Loucy (cell line): Measurements from ENCODE around the gene CDH26.

Experiments used
- H2AFZ ChIP-seq: fragments of 200-600 bp; sonication (generic); 2 replicates; pipeline ENCODE4 v1.6.0; 2016; ENCODE audit warnings: antibody characterized with exemption, mild to moderate bottlenecking, low read length, moderate library complexity
- H3F3A ChIP-seq: fragments of 200-600 bp; 2 replicates; pipeline ENCODE4 v1.6.0; 2016; ENCODE audit warnings: antibody characterized with exemption, low read depth, mild to moderate bottlenecking
- H3K27me3 ChIP-seq: fragments of 200-600 bp; sonication (generic); 2 replicates; pipeline ENCODE4 v1.6.1; 2014; ENCODE audit warnings: low read length, mild to moderate bottlenecking; ENCODE audit not compliant: insufficient read depth, poor library complexity, severe bottlenecking
- H3K36me3 ChIP-seq: fragments of 200-600 bp; sonication (generic); 2 replicates; pipeline ENCODE4 v1.6.1; 2016; ENCODE audit warnings: low read length; ENCODE audit not compliant: insufficient read depth
- H3K4me1 ChIP-seq: fragments of 200-600 bp; sonication (generic); 2 replicates; pipeline ENCODE4 v1.5.1; 2014; ENCODE audit warnings: low read length, mild to moderate bottlenecking; ENCODE audit not compliant: insufficient read depth, poor library complexity, severe bottlenecking
- H3K4me2 ChIP-seq: fragments of 200-600 bp; sonication (generic); 2 replicates; pipeline ENCODE4 v1.6.0; 2014; ENCODE audit warnings: antibody characterized with exemption, low read length, low read depth, mild to moderate bottlenecking; ENCODE audit not compliant: poor library complexity, severe bottlenecking
- H3K4me3 ChIP-seq: fragments of 200-600 bp; sonication (generic); 2 replicates; pipeline ENCODE4 v1.5.1; 2014; ENCODE audit warnings: low read length, mild to moderate bottlenecking, mixed read lengths; ENCODE audit not compliant: poor library complexity, severe bottlenecking
- H3K79me2 ChIP-seq: fragments of 200-600 bp; sonication (generic); 2 replicates; pipeline ENCODE4 v1.6.1; 2014; ENCODE audit warnings: low read length; ENCODE audit not compliant: insufficient read depth
- H3K9ac ChIP-seq: fragments of 200-600 bp; sonication (generic); 2 replicates; pipeline ENCODE4 v1.6.0; 2014; ENCODE audit warnings: mild to moderate bottlenecking, low read depth, low read length, moderate library complexity; ENCODE audit not compliant: poor library complexity, severe bottlenecking
- H3K9me2 ChIP-seq: fragments of 200-600 bp; sonication (generic); replicated peaks from 2 replicates; pipeline ENCODE4 v1.6.1; 2016; ENCODE audit warnings: low read depth, low read length, mixed read lengths
- H3K9me3 ChIP-seq: fragments of 200-600 bp; sonication (generic); 2 replicates; pipeline ENCODE4 v1.6.1; 2014; ENCODE audit warnings: mild to moderate bottlenecking, antibody characterized with exemption, low read length, low read depth; ENCODE audit not compliant: insufficient read depth
- H4K20me1 ChIP-seq: fragments of 200-600 bp; sonication (generic); 2 replicates; pipeline ENCODE4 v1.6.0; 2014; ENCODE audit warnings: antibody characterized with exemption, low read length, mild to moderate bottlenecking; ENCODE audit not compliant: insufficient read depth, poor library complexity, severe bottlenecking
- EZH2phosphoT487 ChIP-seq: fragments of 200-600 bp; IDR thresholded peaks from 2 replicates; pipeline ENCODE4 v1.6.1; 2018; ENCODE audit warnings: antibody characterized with exemption, mild to moderate bottlenecking, moderate library complexity, borderline replicate concordance
- TF ChIP-seq, protein P1 (sequence below): fragments of 200-600 bp; sonication (generic); conservative IDR thresholded peaks from 2 replicates; pipeline ENCODE4 v1.5.1; 2014; ENCODE audit warnings: mild to moderate bottlenecking, antibody characterized with exemption, low read length

Gene CDH26

GRCh38 chr20:59962155-59962554 is 3.9 kb downstream of the CDH26 start:
- Histone ChIP-seq H4K20me1 (no peaks in the 10 kb centered on the region), H3K36me3 (no peaks in the 10 kb centered on the region), H3K9me3 (no peaks in the 10 kb centered on the region), H3F3A (no peaks in the 10 kb centered on the region), H3K4me1 (no peaks in the 10 kb centered on the region), H3K27me3 (no peaks in the 10 kb centered on the region), H3K4me3 (no peak overlapping the region), H2AFZ (no peak overlapping the region), H3K9ac (no peak overlapping the region), H3K9me2 (no peaks in the 10 kb centered on the region), H3K4me2 (no peak overlapping the region), H3K79me2 (no peaks in the 10 kb centered on the region)
- no peak for TF ChIP-seq EZH2phosphoT487
- TF ChIP-seq, protein P1, sequence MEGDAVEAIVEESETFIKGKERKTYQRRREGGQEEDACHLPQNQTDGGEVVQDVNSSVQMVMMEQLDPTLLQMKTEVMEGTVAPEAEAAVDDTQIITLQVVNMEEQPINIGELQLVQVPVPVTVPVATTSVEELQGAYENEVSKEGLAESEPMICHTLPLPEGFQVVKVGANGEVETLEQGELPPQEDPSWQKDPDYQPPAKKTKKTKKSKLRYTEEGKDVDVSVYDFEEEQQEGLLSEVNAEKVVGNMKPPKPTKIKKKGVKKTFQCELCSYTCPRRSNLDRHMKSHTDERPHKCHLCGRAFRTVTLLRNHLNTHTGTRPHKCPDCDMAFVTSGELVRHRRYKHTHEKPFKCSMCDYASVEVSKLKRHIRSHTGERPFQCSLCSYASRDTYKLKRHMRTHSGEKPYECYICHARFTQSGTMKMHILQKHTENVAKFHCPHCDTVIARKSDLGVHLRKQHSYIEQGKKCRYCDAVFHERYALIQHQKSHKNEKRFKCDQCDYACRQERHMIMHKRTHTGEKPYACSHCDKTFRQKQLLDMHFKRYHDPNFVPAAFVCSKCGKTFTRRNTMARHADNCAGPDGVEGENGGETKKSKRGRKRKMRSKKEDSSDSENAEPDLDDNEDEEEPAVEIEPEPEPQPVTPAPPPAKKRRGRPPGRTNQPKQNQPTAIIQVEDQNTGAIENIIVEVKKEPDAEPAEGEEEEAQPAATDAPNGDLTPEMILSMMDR, result no peak

DNA sequence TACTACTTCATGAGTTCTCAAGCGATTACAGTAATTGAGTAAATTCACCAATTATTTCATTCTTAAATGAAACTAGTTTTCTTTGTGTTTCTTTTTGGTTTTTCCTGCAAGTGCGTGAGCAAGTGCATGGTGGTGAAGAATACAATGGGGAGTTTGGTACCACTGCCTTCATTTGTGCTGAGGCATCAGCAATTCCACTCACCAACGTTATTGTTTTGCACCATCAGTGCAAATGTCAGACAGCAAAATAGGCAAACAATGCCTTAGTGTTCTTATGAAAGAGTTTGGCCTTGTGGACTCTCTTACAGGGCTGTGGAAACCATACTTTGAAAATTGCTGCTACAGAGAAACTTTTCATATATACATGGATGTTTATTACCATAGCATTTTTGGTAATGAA is 8.2 kb downstream of the CDH26 start:
- Histone ChIP-seq H3K36me3 (no peaks in the 10 kb centered on the region), H3K27me3 (no peaks in the 10 kb centered on the region), H4K20me1 (no peaks in the 10 kb centered on the region), H3K79me2 (no peaks in the 10 kb centered on the region), H3K4me3 (no peak overlapping the region), H3K9me3 (no peaks in the 10 kb centered on the region), H3K4me2 (no peak overlapping the region), H3F3A (no peaks in the 10 kb centered on the region), H3K4me1 (no peaks in the 10 kb centered on the region), H3K9ac (no peak overlapping the region), H2AFZ (no peak overlapping the region), H3K9me2 (no peaks in the 10 kb centered on the region)
- TF ChIP-seq EZH2phosphoT487, result no peak
- TF ChIP-seq, protein P1, result no peak

DNA sequence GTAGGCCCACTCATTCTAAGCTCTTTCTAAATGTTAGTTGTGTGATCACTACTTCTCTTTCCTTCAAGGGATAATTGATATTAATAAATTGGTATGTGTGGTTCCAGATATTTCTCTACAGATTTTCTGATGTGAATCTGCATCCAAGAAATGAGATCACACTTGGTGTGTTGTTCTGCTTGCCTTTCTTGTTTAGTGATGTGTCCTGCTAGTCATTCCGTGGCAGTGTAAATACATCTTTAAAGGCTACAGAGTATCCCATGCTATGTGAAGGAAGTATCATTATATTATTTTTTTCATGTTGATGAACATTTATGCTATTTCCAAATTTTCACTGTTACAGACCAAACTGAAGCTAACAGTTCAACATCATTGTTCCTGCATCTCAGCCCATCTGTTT is 13.2 kb downstream of the CDH26 start:
- Histone ChIP-seq H3K4me1 (no peaks in the 10 kb centered on the region), H3K79me2 (no peaks in the 10 kb centered on the region), H3K4me3 (no peak overlapping the region), H3K9ac (no peak overlapping the region), H3K9me2 (no peaks in the 10 kb centered on the region), H3K36me3 (no peaks in the 10 kb centered on the region), H3F3A (no peaks in the 10 kb centered on the region), H2AFZ (no peak overlapping the region), H3K27me3 (no peaks in the 10 kb centered on the region), H4K20me1 (no peaks in the 10 kb centered on the region), H3K4me2 (no peak overlapping the region), H3K9me3 (no peaks in the 10 kb centered on the region)
- TF ChIP-seq EZH2phosphoT487, result no peak
- TF ChIP-seq, protein P1, result no peak
